OCI-LY7 (cell line): ENCODE results near the gene SDE2. TPM values are rescaled to one million over a fixed set of nuclear protein-coding genes. Genes with fewer than 3 reads are reported as not detected.

Experiments
- BruUV-seq: library from RNA; stranded (reverse); fragments of 400-500 nt; replicated peaks from 2 replicates; lab custom pipeline; 2021; lab: Mats Ljungman, UMichigan
- CTCF ChIA-PET: fragments of 300-600 bp; sonication (Branson Sonifier 250); formaldehyde crosslinking; loops from one replicate; lab custom pipeline; 2022; ENCODE audit warnings: antibody characterized with exemption; ENCODE audit not compliant: unreplicated experiment; lab: Charles Lee
- POLR2A ChIA-PET: fragments of 300-600 bp; sonication (Branson Sonifier 250); formaldehyde crosslinking; loops from one replicate; lab custom pipeline; 2022; ENCODE audit warnings: antibody characterized with exemption; lab: Charles Lee
- DNase-seq: peaks from one replicate; pipeline ENCODE4 v3.0.0-alpha.2; 2015; ENCODE audit warnings: low spot score
- H2AFZ ChIP-seq: fragments of 200-600 bp; sonication (generic), shearing (Covaris generic); 2 replicates; pipeline ENCODE4 v1.6.1; 2014; ENCODE audit warnings: mild to moderate bottlenecking, antibody characterized with exemption, low read length, moderate library complexity
- H3K27ac ChIP-seq: fragments of 200-600 bp; sonication (generic); 2 replicates; pipeline ENCODE4 v1.5.1; 2014; ENCODE audit warnings: mixed run types, low read depth, mild to moderate bottlenecking, moderate library complexity, low read length, inconsistent platforms; ENCODE audit not compliant: poor library complexity, severe bottlenecking
- H3K36me3 ChIP-seq: fragments of 200-600 bp; sonication (generic); 2 replicates; pipeline ENCODE4 v1.6.1; 2014; ENCODE audit warnings: mild to moderate bottlenecking, antibody characterized with exemption, low read length, moderate library complexity, mixed read lengths; ENCODE audit not compliant: insufficient read depth
- H3K4me1 ChIP-seq: fragments of 200-600 bp; sonication (generic); 2 replicates; pipeline ENCODE4 v1.5.1; 2014; ENCODE audit warnings: mild to moderate bottlenecking, low read length; ENCODE audit not compliant: insufficient read depth, poor library complexity, severe bottlenecking
- H3K4me2 ChIP-seq: fragments of 200-600 bp; sonication (generic); 2 replicates; pipeline ENCODE4 v1.6.1; 2014; ENCODE audit warnings: mild to moderate bottlenecking, low read length
- H3K4me3 ChIP-seq: fragments of 200-600 bp; sonication (generic); 2 replicates; pipeline ENCODE4 v1.5.1; 2014; ENCODE audit warnings: mild to moderate bottlenecking, low read depth, low read length; ENCODE audit not compliant: poor library complexity, severe bottlenecking
- H3K79me2 ChIP-seq: fragments of 200-600 bp; sonication (generic); 2 replicates; pipeline ENCODE4 v1.6.1; 2016; ENCODE audit warnings: low read depth, mild to moderate bottlenecking, low read length, moderate library complexity, mixed read lengths; ENCODE audit not compliant: insufficient read depth
- H3K9me2 ChIP-seq: fragments of 200-600 bp; sonication (generic); 2 replicates; pipeline ENCODE4 v1.6.1; 2016; ENCODE audit warnings: mild to moderate bottlenecking, low read length, mixed read lengths; ENCODE audit not compliant: insufficient read depth
- H3K9me3 ChIP-seq: fragments of 200-600 bp; sonication (generic); 2 replicates; pipeline ENCODE4 v1.6.1; 2014; ENCODE audit warnings: mild to moderate bottlenecking, mixed run types, low read length, mixed read lengths
- H4K20me1 ChIP-seq: fragments of 200-600 bp; sonication (generic); 2 replicates; pipeline ENCODE4 v1.6.1; 2014; ENCODE audit warnings: mild to moderate bottlenecking, antibody characterized with exemption, low read length, moderate library complexity, mixed read lengths; ENCODE audit not compliant: insufficient read depth
- EZH2phosphoT487 ChIP-seq: fragments of 200-600 bp; sonication (generic); IDR thresholded peaks from 2 replicates; pipeline ENCODE4 v1.6.1; 2018; ENCODE audit warnings: low read depth, borderline replicate concordance, mild to moderate bottlenecking, mixed run types, antibody characterized with exemption, low read length, moderate library complexity, mixed read lengths
- intact Hi-C: fragments of 100-400 bp; cut with micrococcal nuclease; formaldehyde crosslinking; loops from one replicate; pipeline ENCODE4 v1.10.0; 2022; ENCODE audit not compliant: unreplicated experiment
- total RNA-seq, 2 experiments: library from RNA; depleted of rRNA in 1 of 2; stranded (reverse); fragments of >200 nt in 1 of 2; shearing (Covaris generic) in 1 of 2; gene quantifications; 2 replicates each; pipeline ENCODE4 v1.2.3, GENCODE V29; 2014 to 2022
- TF ChIP-seq, protein P1 (sequence below): fragments of 200-600 bp; sonication (generic); conservative IDR thresholded peaks from 2 replicates; pipeline ENCODE4 v1.5.1; 2014; ENCODE audit warnings: mild to moderate bottlenecking, antibody characterized with exemption, low read length, moderate library complexity, mixed read lengths

The SDE2 gene
- total RNA-seq, 2 experiments from 2014 or later = 18.2 to 25.0 TPM

DNA sequence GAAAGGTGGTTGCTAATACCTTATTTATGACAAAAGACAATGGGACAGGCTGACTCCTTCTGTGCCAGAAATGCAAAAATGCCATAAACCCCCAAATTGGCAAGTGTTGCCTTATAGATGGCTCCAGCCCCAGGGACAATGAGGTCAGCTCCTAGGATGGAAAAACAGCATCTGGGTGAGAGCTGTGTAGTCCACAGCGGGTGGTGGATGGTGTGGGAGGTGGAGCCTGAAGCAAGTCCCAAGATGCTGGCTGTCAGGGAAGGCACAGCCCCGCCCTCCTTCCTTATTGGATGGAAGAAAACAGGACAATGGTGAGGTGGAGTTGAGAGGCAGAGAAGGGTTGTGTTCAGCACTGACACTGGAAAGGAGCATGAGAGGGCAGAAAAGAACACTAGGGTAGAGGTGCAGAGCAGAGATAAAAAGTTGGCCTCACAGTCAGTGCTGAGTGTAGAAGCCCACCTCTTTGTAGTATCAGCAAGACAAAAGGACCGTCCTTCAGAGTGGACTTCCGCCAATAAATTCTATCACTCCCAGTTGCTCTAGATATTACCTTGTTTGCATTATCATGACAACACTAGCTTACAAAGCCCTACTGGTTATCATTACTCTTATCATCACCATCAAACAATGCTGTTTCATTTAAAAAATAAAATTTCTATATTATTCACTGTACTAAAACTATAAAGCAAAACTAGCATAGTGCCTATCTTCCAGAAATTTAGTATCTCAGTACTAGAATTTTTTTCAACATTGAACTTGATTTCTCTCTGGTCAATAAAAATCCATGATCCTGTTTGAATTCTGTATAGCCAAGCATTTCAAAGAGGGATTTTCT is 3.7 kb upstream of the SDE2 start:
- ChIA-PET CTCF (interaction anchor here (1.0 kb wide), 1 partner anchor 123 kb away, joined by 3 read pairs; no protein-coding TSS in a partner anchor), POLR2A (interaction anchor here (1.0 kb wide), 1 partner anchor 26 kb away, joined by 4 read pairs; no protein-coding TSS in a partner anchor)
- Histone ChIP-seq H3K27ac (peak overlapping the region; percentile 40), H3K36me3 (no peaks in the 10 kb centered on the region; the same call in 1 of the 2 replicates), H4K20me1 (peaks cover 7% of the 10 kb centered on the region; the same call in 1 of the 2 replicates), H3K79me2 (peaks cover 13% of the 10 kb centered on the region), H3K4me3 (peak overlapping the region; percentile 3), H3K4me1 (peaks cover 43% of the 10 kb centered on the region), H3K4me2 (peak overlapping the region; percentile 96), H3K9me2 (no peaks in the 10 kb centered on the region), H3K9me3 (no peaks in the 10 kb centered on the region), H2AFZ (peak overlapping the region; percentile 76)
- TF ChIP-seq, protein P1, sequence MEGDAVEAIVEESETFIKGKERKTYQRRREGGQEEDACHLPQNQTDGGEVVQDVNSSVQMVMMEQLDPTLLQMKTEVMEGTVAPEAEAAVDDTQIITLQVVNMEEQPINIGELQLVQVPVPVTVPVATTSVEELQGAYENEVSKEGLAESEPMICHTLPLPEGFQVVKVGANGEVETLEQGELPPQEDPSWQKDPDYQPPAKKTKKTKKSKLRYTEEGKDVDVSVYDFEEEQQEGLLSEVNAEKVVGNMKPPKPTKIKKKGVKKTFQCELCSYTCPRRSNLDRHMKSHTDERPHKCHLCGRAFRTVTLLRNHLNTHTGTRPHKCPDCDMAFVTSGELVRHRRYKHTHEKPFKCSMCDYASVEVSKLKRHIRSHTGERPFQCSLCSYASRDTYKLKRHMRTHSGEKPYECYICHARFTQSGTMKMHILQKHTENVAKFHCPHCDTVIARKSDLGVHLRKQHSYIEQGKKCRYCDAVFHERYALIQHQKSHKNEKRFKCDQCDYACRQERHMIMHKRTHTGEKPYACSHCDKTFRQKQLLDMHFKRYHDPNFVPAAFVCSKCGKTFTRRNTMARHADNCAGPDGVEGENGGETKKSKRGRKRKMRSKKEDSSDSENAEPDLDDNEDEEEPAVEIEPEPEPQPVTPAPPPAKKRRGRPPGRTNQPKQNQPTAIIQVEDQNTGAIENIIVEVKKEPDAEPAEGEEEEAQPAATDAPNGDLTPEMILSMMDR = no peak
- no peak for TF ChIP-seq EZH2phosphoT487
- no TSS peak for BruUV-seq
- intact Hi-C loops = no loop called here
- no peak for DNase-seq

DNA sequence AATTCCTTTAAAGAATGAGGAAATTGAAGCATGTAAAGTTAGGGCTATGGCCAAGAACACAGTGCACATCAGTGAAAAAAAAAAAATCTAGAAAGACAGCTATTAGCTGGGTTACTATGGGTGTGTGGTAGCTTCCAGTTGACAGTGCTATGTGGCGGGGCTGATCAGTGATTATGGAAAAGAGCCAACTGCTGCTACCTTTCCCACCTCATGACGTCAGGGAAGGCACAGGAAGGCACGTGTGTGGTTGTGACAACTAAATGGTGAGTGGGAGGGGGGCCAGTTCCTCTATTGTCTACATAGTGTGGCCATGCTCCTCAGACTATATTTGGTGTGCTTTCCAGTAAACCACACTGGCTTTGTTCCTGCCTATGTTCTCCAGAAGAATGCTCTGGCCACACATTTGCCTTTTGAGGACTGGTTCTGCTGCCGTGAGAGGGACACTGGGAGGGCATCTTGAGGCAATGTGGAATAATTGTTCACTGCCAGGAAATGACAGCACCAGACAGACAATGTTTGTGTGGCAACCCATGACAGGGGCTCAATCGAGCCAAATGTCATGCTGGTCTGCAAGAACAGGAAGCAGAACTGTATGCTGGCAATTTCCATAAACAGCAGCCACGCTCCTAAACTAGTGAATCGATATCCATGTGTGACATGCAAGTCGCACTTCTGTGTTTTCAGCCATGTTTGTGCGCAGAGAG is 3.0 kb upstream of the SDE2 start:
- peak overlapping the region; percentile 96 for H3K4me2 ChIP-seq
- TF ChIP-seq EZH2phosphoT487 = no peak
- TF ChIP-seq, protein P1 = no peak
- H3K79me2 ChIP-seq = peaks cover 20% of the 10 kb centered on the region
- H3K4me1 ChIP-seq = peaks cover 51% of the 10 kb centered on the region
- no peaks in the 10 kb centered on the region for H3K9me2 ChIP-seq
- BruUV-seq = no TSS peak
- intact Hi-C loops = no loop called here
- peak overlapping the region; percentile 76 for H2AFZ ChIP-seq
- peaks cover 8% of the 10 kb centered on the region; the same call in 1 of the 2 replicates for H4K20me1 ChIP-seq
- H3K4me3 ChIP-seq = peak overlapping the region; percentile 3
- DNase-seq = peak; percentile 65
- no peaks in the 10 kb centered on the region for H3K9me3 ChIP-seq
- CTCF ChIA-PET = no interaction called here
- POLR2A ChIA-PET = interaction anchor here (0.7 to 3.1 kb wide), 7 partner anchors 8 to 54 kb away, joined by 3 to 21 read pairs (median 4); no protein-coding TSS in a partner anchor
- H3K27ac ChIP-seq = peak overlapping the region; percentile 40
- H3K36me3 ChIP-seq = peaks cover 4% of the 10 kb centered on the region; the same call in 1 of the 2 replicates
